OCI-LY3 (cell line): ENCODE measurements around the gene KTN1.

Experiments
- H2AFZ ChIP-seq: fragments of 200-600, 300-600 bp; shearing (Covaris generic); 2 replicates; pipeline ENCODE4 v1.6.0; 2014; ENCODE audit warnings: antibody characterized with exemption, low read depth, low read length
- H3K27ac ChIP-seq: fragments of 200-600, 300-600 bp; sonication (generic); 2 replicates; pipeline ENCODE4 v1.5.1; 2014; ENCODE audit warnings: mild to moderate bottlenecking, low read length, moderate library complexity, mixed read lengths
- H3K27me3 ChIP-seq: fragments of 200-600, 300-600 bp; sonication (generic); 2 replicates; pipeline ENCODE4 v1.6.1; 2014; ENCODE audit warnings: low read depth, low read length, mixed read lengths
- H3K36me3 ChIP-seq: fragments of 200-600, 300-600 bp; sonication (generic); replicated peaks from 2 replicates; pipeline ENCODE3; 2014; ENCODE audit warnings: low read depth, low read length, mixed read lengths
- H3K4me1 ChIP-seq: fragments of 300-600, 200-600 bp; sonication (generic); 2 replicates; pipeline ENCODE4 v1.6.1; 2014; ENCODE audit warnings: low read length, mixed read lengths
- H3K4me2 ChIP-seq: fragments of 200-600, 300-600 bp; sonication (generic); 2 replicates; pipeline ENCODE4 v1.6.1; 2014; ENCODE audit warnings: low read length, mixed read lengths
- H3K4me3 ChIP-seq: fragments of 300-600, 200-600 bp; sonication (generic); 2 replicates; pipeline ENCODE4 v1.5.1; 2014; ENCODE audit warnings: antibody characterized with exemption, mild to moderate bottlenecking, low read length, moderate library complexity
- H3K79me2 ChIP-seq: fragments of 300-600, 200-600 bp; shearing (Covaris generic); 2 replicates; pipeline ENCODE4 v1.6.1; 2014; ENCODE audit warnings: mild to moderate bottlenecking, low read length, mixed read lengths
- H3K9ac ChIP-seq: fragments of 300-600, 200-600 bp; shearing (Covaris generic); 2 replicates; pipeline ENCODE4 v1.6.0; 2014; ENCODE audit warnings: mild to moderate bottlenecking, low read length, moderate library complexity
- H3K9me3 ChIP-seq: fragments of 200-600, 300-600 bp; shearing (Covaris generic); 2 replicates; pipeline ENCODE4 v1.6.1; 2014; ENCODE audit warnings: low read length, mixed read lengths; ENCODE audit not compliant: insufficient read depth
- H4K20me1 ChIP-seq: fragments of 200-600, 300-600 bp; sonication (generic); 2 replicates; pipeline ENCODE4 v1.6.1; 2016; ENCODE audit warnings: low read length, mixed read lengths; ENCODE audit not compliant: insufficient read depth
- CTCF ChIP-seq: fragments of 200-600, 300-600 bp; sonication (generic); IDR thresholded peaks from 2 replicates; pipeline ENCODE4 v1.5.1; 2014; ENCODE audit warnings: antibody characterized with exemption, low read length, low read depth
- EZH2phosphoT487 ChIP-seq: fragments of 200-600 bp; shearing (Covaris generic); IDR thresholded peaks from 2 replicates; pipeline ENCODE4 v1.6.1; 2018; ENCODE audit warnings: antibody characterized with exemption, mixed run types, low read depth

Gene KTN1

GRCh38 chr14:55587847-55588246, 7.8 kb downstream of the KTN1 start:
- H2AFZ ChIP-seq, result no peak overlapping the region
- H3K4me2 ChIP-seq, result no peak overlapping the region
- H3K4me1 ChIP-seq, result peaks cover 25% of the 10 kb centered on the region
- H3K27me3 ChIP-seq, result no peaks in the 10 kb centered on the region
- H3K9me3 ChIP-seq, result no peaks in the 10 kb centered on the region
- H3K9ac ChIP-seq, result no peak overlapping the region
- H3K4me3 ChIP-seq, result no peak overlapping the region
- peaks cover 5% of the 10 kb centered on the region for H3K36me3 ChIP-seq
- H3K79me2 ChIP-seq, result peaks cover 98% of the 10 kb centered on the region
- no peak overlapping the region for H3K27ac ChIP-seq
- peaks cover 89% of the 10 kb centered on the region for H4K20me1 ChIP-seq
- TF ChIP-seq CTCF, result no peak
- no peak for TF ChIP-seq EZH2phosphoT487

GRCh38 chr14:55588259-55588699, 8.3 kb downstream of the KTN1 start:
- H3K9ac ChIP-seq, result no peak overlapping the region
- no peak for TF ChIP-seq EZH2phosphoT487
- TF ChIP-seq CTCF, result no peak
- H3K27me3 ChIP-seq, result no peaks in the 10 kb centered on the region
- no peaks in the 10 kb centered on the region for H3K9me3 ChIP-seq
- peaks cover 21% of the 10 kb centered on the region for H3K4me1 ChIP-seq
- no peak overlapping the region for H3K4me2 ChIP-seq
- no peak overlapping the region for H3K27ac ChIP-seq
- peaks cover 89% of the 10 kb centered on the region for H4K20me1 ChIP-seq
- H2AFZ ChIP-seq, result no peak overlapping the region
- peaks cover 98% of the 10 kb centered on the region for H3K79me2 ChIP-seq
- peaks cover 5% of the 10 kb centered on the region for H3K36me3 ChIP-seq
- H3K4me3 ChIP-seq, result no peak overlapping the region

GRCh38 chr14:55589171-55589570, 9.2 kb downstream of the KTN1 start:
- Histone ChIP-seq H3K79me2 (peaks cover 98% of the 10 kb centered on the region), H3K4me3 (no peak overlapping the region), H3K9me3 (no peaks in the 10 kb centered on the region), H4K20me1 (peaks cover 89% of the 10 kb centered on the region), H3K9ac (no peak overlapping the region), H3K36me3 (peaks cover 5% of the 10 kb centered on the region), H3K27ac (no peak overlapping the region), H3K4me2 (no peak overlapping the region), H2AFZ (no peak overlapping the region), H3K27me3 (no peaks in the 10 kb centered on the region), H3K4me1 (peaks cover 12% of the 10 kb centered on the region)
- no peak for TF ChIP-seq EZH2phosphoT487
- no peak for TF ChIP-seq CTCF

- no peak overlapping the region for H3K27ac ChIP-seq
- peaks cover 85% of the 10 kb centered on the region for H4K20me1 ChIP-seq
- no peak overlapping the region for H3K4me3 ChIP-seq
- H3K4me1 ChIP-seq, result no peaks in the 10 kb centered on the region
- TF ChIP-seq EZH2phosphoT487 (no peak), CTCF (no peak)
- H3K4me2 ChIP-seq, result no peak overlapping the region
- H3K9me3 ChIP-seq, result no peaks in the 10 kb centered on the region
- no peak overlapping the region for H3K9ac ChIP-seq
- H3K27me3 ChIP-seq, result no peaks in the 10 kb centered on the region
- H2AFZ ChIP-seq, result no peak overlapping the region
- peaks cover 96% of the 10 kb centered on the region for H3K79me2 ChIP-seq
- peaks cover 5% of the 10 kb centered on the region for H3K36me3 ChIP-seq
Observed at GRCh38 chr14:55592436-55592835, 12.4 kb downstream of the KTN1 start.
